8988T (cell line): ENCODE measurements around the gene DHRS9.

Experiments used
- DNase-seq: peaks from one replicate; pipeline ENCODE4 v3.0.0; 2011

Gene DHRS9

DNA sequence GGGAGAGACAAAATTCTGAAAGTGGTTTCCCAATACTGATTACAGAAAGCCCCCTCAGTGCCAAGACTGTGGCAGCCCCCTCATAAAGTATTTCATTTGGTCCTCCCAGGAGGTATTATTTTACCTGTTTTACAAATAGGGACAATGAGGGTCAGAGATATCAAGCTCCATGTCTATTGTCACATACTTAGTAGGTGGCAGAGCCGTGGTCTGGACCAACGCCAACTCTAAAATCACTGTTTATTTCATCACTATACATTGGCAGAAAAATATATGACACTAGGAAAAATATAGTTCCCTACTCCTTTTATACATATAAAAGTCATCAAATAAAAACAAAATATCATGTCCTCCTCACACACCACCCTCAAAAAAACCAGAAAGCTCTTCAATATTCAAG is 68.6 kb downstream of the DHRS9 start:
- no peak for DNase-seq

DNA sequence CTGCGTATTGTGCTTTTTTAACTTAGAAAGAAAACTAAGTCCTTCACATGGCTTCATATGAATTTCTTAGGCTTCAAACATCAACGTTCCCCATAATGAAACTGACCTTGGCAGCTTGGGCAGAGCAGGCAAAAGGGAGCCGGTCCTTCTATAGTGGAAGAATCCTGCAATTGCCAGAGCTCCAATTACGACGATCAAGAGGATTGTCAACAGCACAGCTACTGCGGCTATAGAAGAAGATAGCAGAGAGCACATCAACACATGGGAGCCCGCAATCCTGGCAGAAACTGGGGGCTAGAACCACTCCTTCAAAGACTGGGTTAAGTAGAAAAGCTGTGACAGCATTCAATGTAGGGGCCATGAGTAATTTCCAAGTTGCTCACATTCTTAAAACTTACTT is 69.8 kb downstream of the DHRS9 start:
- no peak for DNase-seq

DNA sequence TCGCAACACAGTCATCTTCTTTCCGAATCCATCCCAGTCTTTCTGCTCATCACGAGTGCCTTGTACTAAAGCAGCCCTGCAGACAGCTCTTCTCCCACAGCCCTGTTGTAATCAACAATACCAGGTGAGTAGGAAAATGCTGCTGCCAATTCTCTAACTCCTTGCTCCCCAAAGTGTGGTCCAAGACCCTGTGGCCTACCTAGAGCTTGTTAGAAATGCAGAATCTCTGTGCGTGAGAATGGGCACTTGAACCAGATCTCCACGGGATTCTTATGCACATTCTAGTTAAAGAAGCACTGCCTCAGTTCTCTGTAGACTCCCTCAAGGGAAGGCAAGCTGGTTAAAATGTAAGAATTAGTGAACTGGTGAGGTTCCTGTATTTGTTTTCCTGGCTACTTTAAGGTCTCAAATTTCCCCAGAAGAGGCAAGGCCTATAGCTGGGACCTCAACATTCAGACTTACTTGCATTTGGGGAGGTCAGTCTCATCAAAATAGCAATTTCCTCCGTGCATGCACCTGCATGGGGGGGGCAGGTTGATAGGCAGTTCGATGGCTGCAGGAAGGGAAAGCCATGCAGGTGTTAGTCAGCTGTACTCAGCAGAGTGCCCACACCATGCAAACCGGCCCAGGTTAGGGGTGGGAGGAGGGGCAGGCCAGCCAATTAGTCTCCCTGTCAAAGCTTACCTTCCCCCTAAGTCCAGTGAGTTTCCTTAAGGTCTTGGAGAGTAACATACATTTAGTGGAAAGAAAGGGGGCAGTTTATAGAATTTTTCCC is 70.8 kb downstream of the DHRS9 start:
- DNase-seq, result no peak

- no peak for DNase-seq
Observed at GRCh38 chr2:169141713-169142352, 72.5 kb downstream of the DHRS9 start.

DNA sequence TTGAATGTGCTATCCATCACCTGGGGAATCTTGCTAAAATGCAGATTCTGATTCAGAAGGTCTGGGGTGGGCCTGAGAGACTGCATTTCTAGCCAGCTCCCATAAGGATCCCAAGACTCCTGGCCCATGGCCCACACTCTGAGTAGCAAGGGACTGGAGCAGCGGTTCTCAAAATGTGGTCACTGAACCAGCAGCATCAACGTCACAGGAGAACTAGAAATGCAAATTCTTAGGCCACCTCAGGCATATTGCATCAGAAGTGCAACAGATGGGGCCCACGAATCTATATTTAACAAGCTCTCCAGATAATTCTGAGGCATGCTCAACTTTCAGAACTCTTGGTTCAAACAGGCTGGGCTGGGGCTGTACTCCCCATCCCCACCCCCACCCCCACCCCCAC is 74.6 kb downstream of the DHRS9 start:
- no peak for DNase-seq
